ENCODE measurements around the gene BMPR1B. TPM values are rescaled to one million over a fixed set of nuclear protein-coding genes. Genes with fewer than 3 reads are reported as not detected.

Gene BMPR1B
- polyA plus RNA-seq, 1 donor: 1.2 TPM

DNA sequence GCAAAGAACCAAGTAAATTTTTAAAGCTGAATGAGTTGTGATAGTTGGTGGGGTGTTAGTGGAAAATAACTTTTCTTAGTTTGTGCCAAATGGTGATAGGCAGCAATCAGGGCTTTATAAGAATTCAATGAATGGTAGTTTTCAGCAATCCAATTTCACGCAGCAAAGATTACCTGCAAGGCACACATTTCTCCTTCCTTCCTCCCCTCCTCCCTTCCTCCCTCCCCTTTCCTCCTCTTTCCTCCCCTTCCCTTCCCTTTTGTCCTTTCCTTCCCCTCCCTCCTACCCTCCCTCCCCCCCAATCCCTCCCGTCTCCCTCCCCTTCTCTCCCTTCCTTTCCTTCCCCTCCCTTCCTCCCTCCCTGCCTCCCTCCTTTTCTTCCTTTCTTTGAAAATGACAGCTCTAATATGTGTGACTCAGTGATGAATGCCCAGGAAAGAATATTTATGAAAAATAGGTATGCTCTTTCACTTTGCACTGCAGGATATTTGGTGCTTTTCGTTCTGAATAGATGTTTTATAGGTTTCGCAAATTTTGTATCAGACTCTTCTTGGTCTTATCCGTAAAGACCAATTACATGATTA lies 168.1 kb downstream of the BMPR1B start:
- no peaks in the 10 kb centered on the region for H3K27me3 ChIP-seq (ENCODE audit: control insufficient read depth, insufficient read depth, low read length)
- H3K4me3 ChIP-seq (ENCODE audit: low read length): no peak overlapping the region
- 97% methylated on average over 4 of the region's 5 CpGs for WGBS (ENCODE audit: insufficient coverage, low lambda C conversion rate)
- H3K36me3 ChIP-seq (ENCODE audit: control insufficient read depth, insufficient read depth, low read length): no peaks in the 10 kb centered on the region
- H3K4me1 ChIP-seq (ENCODE audit: control insufficient read depth, insufficient read depth, low read length): no peaks in the 10 kb centered on the region
- no peak for DNase-seq
- no peak overlapping the region for H3K27ac ChIP-seq (ENCODE audit: low read length)
- no peaks in the 10 kb centered on the region for H3K9me3 ChIP-seq (ENCODE audit: control insufficient read depth, low read depth, low read length)

DNA sequence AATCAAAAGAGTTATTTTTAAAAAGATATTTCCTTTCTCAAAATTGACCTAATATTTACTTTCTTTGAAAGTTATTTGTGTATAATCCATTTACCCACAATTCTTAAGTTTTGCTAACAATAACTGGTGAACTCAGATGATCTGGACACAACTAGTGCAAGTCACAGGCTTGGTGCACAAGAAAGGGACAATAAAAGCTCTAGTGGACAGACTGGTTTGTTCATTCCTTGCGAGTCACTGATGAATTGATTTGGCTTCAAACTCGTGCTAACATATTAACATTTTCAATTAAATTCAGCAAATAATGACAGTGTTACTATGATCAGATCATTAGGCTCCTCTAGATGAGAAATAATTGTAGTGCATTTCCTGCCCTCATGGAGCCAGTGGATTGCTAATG lies 169.2 kb downstream of the BMPR1B start:
- Histone ChIP-seq H3K4me3 (ENCODE audit: low read length) (no peak overlapping the region), H3K36me3 (ENCODE audit: control insufficient read depth, insufficient read depth, low read length) (no peaks in the 10 kb centered on the region), H3K4me1 (ENCODE audit: control insufficient read depth, insufficient read depth, low read length) (no peaks in the 10 kb centered on the region), H3K27me3 (ENCODE audit: control insufficient read depth, insufficient read depth, low read length) (no peaks in the 10 kb centered on the region), H3K27ac (ENCODE audit: low read length) (no peak overlapping the region), H3K9me3 (ENCODE audit: control insufficient read depth, low read depth, low read length) (no peaks in the 10 kb centered on the region)
- DNase-seq: no peak
- WGBS (ENCODE audit: insufficient coverage, low lambda C conversion rate): no CpG with 5 or more reads among the region's 2 CpGs

DNA sequence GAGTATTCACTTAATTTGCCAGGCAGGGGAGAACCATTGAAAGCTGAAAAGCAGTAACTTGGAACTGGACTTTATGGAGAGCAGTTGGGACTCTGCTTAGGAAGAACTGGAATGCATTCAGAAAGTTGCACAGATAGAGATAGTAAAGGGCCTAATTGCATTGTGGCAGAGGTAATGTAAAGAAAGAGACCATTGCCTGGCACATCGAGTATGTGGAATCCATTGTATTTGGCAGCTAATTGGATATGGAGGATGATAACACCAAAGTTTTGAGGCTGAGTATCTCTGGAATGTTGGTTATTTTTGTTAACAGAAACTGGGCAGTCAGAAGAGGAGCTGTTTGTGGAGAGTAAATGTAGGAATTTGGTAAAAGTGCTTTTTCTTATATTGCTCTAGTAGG lies 169.9 kb downstream of the BMPR1B start:
- no peak overlapping the region for H3K4me3 ChIP-seq (ENCODE audit: low read length)
- DNase-seq: no peak
- 40% methylated on average over 1 of the region's 1 CpG for WGBS (ENCODE audit: insufficient coverage, low lambda C conversion rate)
- no peaks in the 10 kb centered on the region for H3K36me3 ChIP-seq (ENCODE audit: control insufficient read depth, insufficient read depth, low read length)
- H3K27me3 ChIP-seq (ENCODE audit: control insufficient read depth, insufficient read depth, low read length): no peaks in the 10 kb centered on the region
- H3K27ac ChIP-seq (ENCODE audit: low read length): no peak overlapping the region
- no peaks in the 10 kb centered on the region for H3K4me1 ChIP-seq (ENCODE audit: control insufficient read depth, insufficient read depth, low read length)
- no peaks in the 10 kb centered on the region for H3K9me3 ChIP-seq (ENCODE audit: control insufficient read depth, low read depth, low read length)

DNA sequence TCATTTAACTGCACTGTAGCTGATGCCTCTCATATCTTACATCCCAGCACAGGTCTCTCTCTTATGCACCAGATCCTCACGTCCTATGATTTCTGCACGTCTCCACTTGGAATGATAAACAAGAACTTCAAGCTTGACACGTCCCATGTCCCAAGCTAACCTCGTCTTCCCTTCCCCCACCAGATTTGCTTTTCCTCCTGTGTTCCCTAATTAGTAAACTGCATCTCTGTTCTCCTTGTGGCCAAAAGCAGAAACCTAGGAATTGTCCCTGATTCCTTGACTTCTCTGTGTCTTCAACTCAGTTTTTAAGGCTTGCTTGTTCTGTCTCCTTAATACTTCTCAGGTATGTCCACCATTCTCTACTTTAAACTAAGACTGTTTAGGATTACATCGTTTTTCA lies 171.9 kb downstream of the BMPR1B start:
- no peaks in the 10 kb centered on the region for H3K36me3 ChIP-seq (ENCODE audit: control insufficient read depth, insufficient read depth, low read length)
- H3K4me3 ChIP-seq (ENCODE audit: low read length): no peak overlapping the region
- H3K27me3 ChIP-seq (ENCODE audit: control insufficient read depth, insufficient read depth, low read length): no peaks in the 10 kb centered on the region
- 85% methylated on average over 3 of the region's 5 CpGs for WGBS (ENCODE audit: insufficient coverage, low lambda C conversion rate)
- H3K4me1 ChIP-seq (ENCODE audit: control insufficient read depth, insufficient read depth, low read length): no peaks in the 10 kb centered on the region
- DNase-seq: no peak
- no peak overlapping the region for H3K27ac ChIP-seq (ENCODE audit: low read length)
- H3K9me3 ChIP-seq (ENCODE audit: control insufficient read depth, low read depth, low read length): no peaks in the 10 kb centered on the region

DNA sequence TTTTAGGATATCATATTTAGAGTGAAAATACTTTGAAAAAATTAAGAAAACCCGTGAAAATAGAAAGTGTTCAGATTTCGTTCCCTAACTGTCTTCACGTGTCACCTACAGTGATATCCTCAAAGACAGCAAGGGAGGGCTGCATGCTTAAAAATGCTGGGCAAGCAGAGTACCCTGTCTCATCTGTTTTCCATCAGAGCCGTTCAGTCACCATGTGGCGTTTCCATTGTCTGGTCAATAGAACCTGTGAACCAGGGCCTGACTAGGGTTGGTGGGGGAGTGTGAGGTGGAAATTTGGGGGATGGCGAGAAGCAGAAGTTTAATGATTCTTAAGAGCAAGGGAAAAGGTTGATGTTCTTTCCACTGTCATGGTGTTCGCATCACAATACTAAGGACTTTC lies 173.9 kb downstream of the BMPR1B start:
- WGBS (ENCODE audit: insufficient coverage, low lambda C conversion rate): no CpG with 5 or more reads among the region's 7 CpGs
- Histone ChIP-seq H3K27me3 (ENCODE audit: control insufficient read depth, insufficient read depth, low read length) (no peaks in the 10 kb centered on the region), H3K27ac (ENCODE audit: low read length) (no peak overlapping the region), H3K9me3 (ENCODE audit: control insufficient read depth, low read depth, low read length) (no peaks in the 10 kb centered on the region), H3K36me3 (ENCODE audit: control insufficient read depth, insufficient read depth, low read length) (no peaks in the 10 kb centered on the region), H3K4me1 (ENCODE audit: control insufficient read depth, insufficient read depth, low read length) (no peaks in the 10 kb centered on the region), H3K4me3 (ENCODE audit: low read length) (no peak overlapping the region)
- DNase-seq: no peak

DNA sequence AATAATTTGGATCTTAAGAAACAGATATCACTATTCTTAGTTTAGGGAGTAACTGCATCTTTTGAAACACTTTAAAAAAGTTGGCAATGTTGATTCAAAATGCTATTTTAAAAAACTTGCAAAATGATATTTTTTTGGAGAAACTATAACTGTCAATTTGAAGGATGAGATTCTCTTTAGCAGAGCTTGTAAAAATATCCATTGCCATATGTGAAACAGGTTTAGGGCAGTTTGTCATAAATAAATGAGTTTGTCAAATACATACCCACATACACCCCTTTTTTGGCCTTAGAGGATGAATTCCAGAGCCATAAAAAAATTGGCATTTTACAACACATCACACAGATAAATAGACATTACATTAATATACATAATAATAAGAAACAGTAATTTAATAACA lies 174.6 kb downstream of the BMPR1B start:
- no peaks in the 10 kb centered on the region for H3K27me3 ChIP-seq (ENCODE audit: control insufficient read depth, insufficient read depth, low read length)
- no peak for DNase-seq

DNA sequence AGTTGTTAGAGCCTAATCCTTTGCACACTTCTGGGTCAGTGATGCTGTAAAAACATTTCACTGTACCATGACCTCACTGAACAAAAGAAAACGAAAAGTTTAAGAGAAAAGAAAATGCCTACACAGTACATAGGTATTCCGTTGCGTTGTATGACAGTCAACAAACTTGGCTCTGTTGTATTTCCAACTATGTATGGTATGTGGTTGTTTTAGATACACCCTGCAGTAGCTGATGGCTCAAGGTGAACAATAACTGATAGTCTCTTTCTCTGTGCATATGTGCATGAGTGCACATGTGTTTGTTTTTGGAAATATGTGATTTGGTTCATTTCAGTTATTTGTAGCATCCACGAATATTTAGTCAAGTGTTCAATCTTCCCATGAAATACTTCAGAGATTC lies 176.0 kb downstream of the BMPR1B start:
- DNase-seq: no peak
- Histone ChIP-seq H3K4me3 (ENCODE audit: low read length) (no peak overlapping the region), H3K27me3 (ENCODE audit: control insufficient read depth, insufficient read depth, low read length) (no peaks in the 10 kb centered on the region), H3K9me3 (ENCODE audit: control insufficient read depth, low read depth, low read length) (no peaks in the 10 kb centered on the region), H3K4me1 (ENCODE audit: control insufficient read depth, insufficient read depth, low read length) (no peaks in the 10 kb centered on the region), H3K36me3 (ENCODE audit: control insufficient read depth, insufficient read depth, low read length) (no peaks in the 10 kb centered on the region), H3K27ac (ENCODE audit: low read length) (no peak overlapping the region)
- 63% methylated on average over 1 of the region's 4 CpGs for WGBS (ENCODE audit: insufficient coverage, low lambda C conversion rate)

More for the DNA sequence above, 174.6 kb downstream of the BMPR1B start:
- no peaks in the 10 kb centered on the region for H3K36me3 ChIP-seq (ENCODE audit: control insufficient read depth, insufficient read depth, low read length)
- no peaks in the 10 kb centered on the region for H3K4me1 ChIP-seq (ENCODE audit: control insufficient read depth, insufficient read depth, low read length)
- H3K4me3 ChIP-seq (ENCODE audit: low read length): no peak overlapping the region
- no peak overlapping the region for H3K27ac ChIP-seq (ENCODE audit: low read length)
- no peaks in the 10 kb centered on the region for H3K9me3 ChIP-seq (ENCODE audit: control insufficient read depth, low read depth, low read length)

DNA sequence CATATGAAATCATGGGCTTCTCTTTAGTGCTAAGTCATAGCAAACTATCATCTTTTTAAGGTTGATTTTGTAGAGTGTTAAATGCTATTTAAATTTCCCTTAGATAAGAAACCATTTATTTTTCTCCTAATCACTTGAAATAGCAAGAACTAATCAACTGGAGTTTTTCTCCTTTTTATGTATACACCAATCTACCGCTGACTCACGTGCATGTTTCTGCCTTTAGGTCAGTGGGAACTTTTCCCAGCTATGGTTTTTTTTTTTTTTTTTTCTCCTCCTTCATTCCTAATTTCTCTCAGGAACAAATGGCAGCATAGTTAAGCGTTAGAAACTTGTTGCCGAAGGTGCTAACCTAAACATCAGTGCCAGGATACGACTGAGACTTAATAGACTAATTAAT lies 176.4 kb downstream of the BMPR1B start:
- WGBS (ENCODE audit: insufficient coverage, low lambda C conversion rate): 73% methylated on average over 3 of the region's 5 CpGs
- H3K27me3 ChIP-seq (ENCODE audit: control insufficient read depth, insufficient read depth, low read length): no peaks in the 10 kb centered on the region
- no peaks in the 10 kb centered on the region for H3K4me1 ChIP-seq (ENCODE audit: control insufficient read depth, insufficient read depth, low read length)
- no peaks in the 10 kb centered on the region for H3K36me3 ChIP-seq (ENCODE audit: control insufficient read depth, insufficient read depth, low read length)
- no peak for DNase-seq
- no peaks in the 10 kb centered on the region for H3K9me3 ChIP-seq (ENCODE audit: control insufficient read depth, low read depth, low read length)
- no peak overlapping the region for H3K4me3 ChIP-seq (ENCODE audit: low read length)
- H3K27ac ChIP-seq (ENCODE audit: low read length): no peak overlapping the region

DNA sequence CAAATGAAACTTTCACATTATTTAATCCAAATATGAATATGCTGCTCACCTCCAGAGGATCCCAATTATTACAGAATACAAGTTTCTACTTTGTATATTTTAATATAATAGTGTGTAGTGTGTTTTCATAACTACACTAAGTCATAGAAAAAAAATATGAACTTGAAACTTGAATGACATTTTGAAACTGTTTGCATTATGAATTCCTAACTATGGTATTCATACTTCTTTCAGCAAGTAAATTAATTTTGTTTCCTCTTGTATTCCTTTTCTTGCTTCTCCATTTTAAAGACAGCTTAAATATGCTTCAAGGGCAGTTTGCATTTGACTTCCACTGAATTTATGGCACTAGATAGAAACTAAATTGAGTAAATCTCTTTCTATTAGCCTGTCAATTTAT lies 177.1 kb downstream of the BMPR1B start:
- DNase-seq: no peak
- Histone ChIP-seq H3K9me3 (ENCODE audit: control insufficient read depth, low read depth, low read length) (no peaks in the 10 kb centered on the region), H3K27ac (ENCODE audit: low read length) (no peak overlapping the region), H3K4me3 (ENCODE audit: low read length) (no peak overlapping the region), H3K4me1 (ENCODE audit: control insufficient read depth, insufficient read depth, low read length) (no peaks in the 10 kb centered on the region), H3K27me3 (ENCODE audit: control insufficient read depth, insufficient read depth, low read length) (no peaks in the 10 kb centered on the region), H3K36me3 (ENCODE audit: control insufficient read depth, insufficient read depth, low read length) (no peaks in the 10 kb centered on the region)

DNA sequence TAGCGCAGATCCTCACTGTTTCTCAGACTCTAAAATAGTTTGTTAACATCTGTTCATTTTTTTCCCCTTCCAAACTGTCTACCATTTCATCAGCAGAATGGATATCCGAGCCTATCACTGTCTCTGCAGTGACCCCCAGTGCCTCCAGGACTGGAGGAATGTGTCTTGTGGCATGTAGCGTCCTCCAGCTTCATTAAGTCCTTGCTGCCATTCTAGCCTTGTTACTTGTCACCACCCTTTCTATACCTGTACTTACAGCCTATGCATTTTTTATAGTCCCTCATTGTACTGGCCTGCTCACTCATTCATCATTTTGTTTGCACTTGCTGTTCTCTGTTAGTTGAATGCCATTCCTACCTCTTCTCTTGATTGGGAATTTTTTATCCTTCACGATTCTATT lies 179.1 kb downstream of the BMPR1B start:
- Histone ChIP-seq H3K27ac (ENCODE audit: low read length) (no peak overlapping the region), H3K4me3 (ENCODE audit: low read length) (no peak overlapping the region), H3K9me3 (ENCODE audit: control insufficient read depth, low read depth, low read length) (no peaks in the 10 kb centered on the region), H3K27me3 (ENCODE audit: control insufficient read depth, insufficient read depth, low read length) (no peaks in the 10 kb centered on the region), H3K36me3 (ENCODE audit: control insufficient read depth, insufficient read depth, low read length) (no peaks in the 10 kb centered on the region), H3K4me1 (ENCODE audit: control insufficient read depth, insufficient read depth, low read length) (no peaks in the 10 kb centered on the region)
- 80% methylated on average over 2 of the region's 4 CpGs for WGBS (ENCODE audit: insufficient coverage, low lambda C conversion rate)
- no peak for DNase-seq

DNA sequence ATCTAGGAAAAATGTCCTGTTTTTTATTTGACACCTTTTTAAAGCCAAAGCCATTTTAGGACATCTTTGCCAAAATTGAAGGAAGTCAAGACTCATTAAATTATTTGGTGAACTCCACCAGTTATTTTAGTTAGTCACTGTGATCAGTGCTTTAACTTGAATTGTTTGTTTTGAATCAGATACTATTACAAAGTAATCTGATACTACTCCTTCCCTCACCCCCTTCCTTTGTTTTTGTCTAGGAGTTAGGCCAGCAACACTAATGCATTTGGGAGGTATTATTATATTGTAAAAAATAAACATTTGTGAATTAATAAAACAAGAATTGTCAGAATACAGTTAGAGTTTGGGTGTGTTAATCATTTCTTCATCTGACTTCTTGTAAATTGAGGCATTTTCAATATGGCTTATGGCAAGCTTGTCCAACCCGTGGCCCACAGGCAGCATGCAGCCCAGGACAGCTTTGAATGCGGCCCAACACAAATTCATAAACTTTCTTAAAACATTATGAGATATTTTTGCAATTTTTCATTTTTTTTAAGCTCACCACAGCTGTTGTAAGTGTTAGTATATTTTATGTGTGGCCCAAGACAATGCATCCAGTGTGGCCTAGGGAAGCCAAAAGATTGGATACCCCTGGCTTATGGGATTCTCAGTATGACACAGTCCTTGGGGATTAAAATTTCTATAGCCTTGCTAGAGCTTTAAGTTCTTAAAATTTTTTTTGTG lies 182.2 kb downstream of the BMPR1B start:
- WGBS (ENCODE audit: insufficient coverage, low lambda C conversion rate): 100% methylated on average over 1 of the region's 2 CpGs
- Histone ChIP-seq H3K36me3 (ENCODE audit: control insufficient read depth, insufficient read depth, low read length) (no peaks in the 10 kb centered on the region), H3K4me3 (ENCODE audit: low read length) (no peak overlapping the region), H3K27me3 (ENCODE audit: control insufficient read depth, insufficient read depth, low read length) (no peaks in the 10 kb centered on the region), H3K4me1 (ENCODE audit: control insufficient read depth, insufficient read depth, low read length) (no peaks in the 10 kb centered on the region), H3K9me3 (ENCODE audit: control insufficient read depth, low read depth, low read length) (no peaks in the 10 kb centered on the region), H3K27ac (ENCODE audit: low read length) (no peak overlapping the region)
- no peak for DNase-seq
